Activated CD4-positive, alpha-beta T cell treated with anti-CD3 and anti-CD28 coated beads, Interleukin-2, Interleukin-6, amounts not matched to agents 100 ng/mL and 50 ng/mL, durations not matched to agents 16 hours and 8 hours (primary cell): ENCODE data around the gene IL2.

Experiments
- DNase-seq: peaks from one replicate; pipeline ENCODE4 v3.0.0-alpha.2; 2020

The IL2 gene

GRCh38 chr4:122456231-122457116 is at the start of gene IL2:
Gene IL2, minus strand, starts transcription at chr4:122456725. Its CDS starts 285 bp downstream, at chr4:122456440.
- peak; percentile 39 for DNase-seq

GRCh38 chr4:122503214-122503613 is 46.7 kb upstream of the IL2 start:
- DNase-seq = peak; percentile 55

DNA sequence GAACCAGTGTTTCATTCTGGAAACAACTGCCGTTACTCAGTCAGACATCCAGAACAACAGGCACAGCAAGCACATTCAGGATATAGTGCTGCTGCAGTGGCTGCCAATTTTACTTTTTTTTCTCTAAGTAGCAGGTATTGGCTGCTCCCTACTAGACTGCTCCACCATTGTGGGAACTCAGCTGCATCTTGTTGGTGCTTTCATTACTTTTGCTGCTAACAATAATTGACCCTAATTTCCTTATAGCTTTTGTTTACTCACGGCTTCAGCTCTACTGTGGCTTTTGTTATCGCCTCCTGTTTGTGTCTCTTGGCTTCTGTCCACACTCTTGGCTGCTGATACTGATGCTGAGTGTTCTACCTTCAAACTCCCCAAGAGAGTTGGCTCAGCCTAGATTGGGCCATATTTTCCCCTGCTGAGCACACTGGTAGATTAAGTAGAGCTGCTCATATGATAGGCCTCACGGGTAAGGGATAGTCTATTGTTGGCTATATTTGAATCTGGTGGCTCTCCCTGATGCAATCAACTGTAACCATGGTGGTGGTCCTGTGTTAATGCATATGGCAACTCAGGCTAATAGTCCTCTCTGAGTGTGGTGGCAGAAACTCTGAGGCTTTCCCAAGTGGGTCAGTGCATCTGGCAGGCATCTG is 44.5 kb upstream of the IL2 start:
- DNase-seq = no peak

- no peak for DNase-seq
Measured at GRCh38 chr4:122489061-122489460, 32.5 kb upstream of the IL2 start.

DNA sequence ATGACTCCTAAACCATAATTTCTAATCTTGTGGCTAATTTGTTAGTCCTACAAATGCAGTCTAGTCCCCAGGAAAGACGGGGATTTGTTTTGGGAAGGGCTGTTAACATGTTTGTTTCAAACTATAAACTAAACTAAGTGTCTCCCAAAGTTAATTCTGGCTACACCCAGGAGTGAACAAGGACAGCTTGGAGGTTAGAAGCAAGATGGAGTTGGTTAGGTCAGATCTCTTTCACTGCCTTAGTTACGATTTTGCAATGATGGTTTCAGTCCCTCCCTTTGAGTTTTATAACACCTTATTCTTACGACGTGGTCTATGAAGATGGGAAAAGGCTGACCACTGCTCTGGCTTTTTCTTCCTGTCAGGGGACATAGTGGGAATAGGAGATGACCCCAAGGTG is 27.0 kb upstream of the IL2 start:
- DNase-seq = no peak

DNA sequence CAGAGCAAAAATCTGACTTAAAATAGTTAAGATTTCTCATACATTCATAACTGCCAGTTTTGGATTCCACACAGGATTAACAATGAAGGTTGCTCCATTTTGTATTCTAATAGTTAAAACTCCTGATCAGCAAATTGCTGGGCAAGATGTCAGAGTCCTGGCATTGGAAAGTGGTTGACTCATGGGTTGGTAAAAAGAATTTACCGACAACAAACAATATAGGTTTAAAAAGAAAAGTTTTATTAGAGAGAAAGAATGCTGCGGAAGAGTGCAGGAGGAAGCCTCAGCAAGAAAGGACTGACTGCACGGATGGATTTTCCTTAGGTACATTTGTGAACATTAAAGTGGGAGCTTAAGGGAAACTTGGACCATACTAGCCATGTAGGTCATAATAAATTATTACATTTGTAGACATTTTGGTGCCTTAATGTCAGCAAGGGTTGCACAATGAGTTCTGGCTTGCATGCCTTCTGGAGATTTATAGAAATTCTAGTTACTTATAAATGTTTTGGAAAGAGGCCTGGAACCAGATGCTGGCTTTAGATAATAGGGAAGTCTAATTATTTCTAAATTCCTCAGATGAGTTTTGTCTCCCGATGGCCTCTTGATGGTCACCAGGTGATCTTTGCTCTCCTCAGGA is 25.4 kb upstream of the IL2 start:
- no peak for DNase-seq

- DNase-seq = no peak
Measured at GRCh38 chr4:122480655-122481487, 24.3 kb upstream of the IL2 start.

DNA sequence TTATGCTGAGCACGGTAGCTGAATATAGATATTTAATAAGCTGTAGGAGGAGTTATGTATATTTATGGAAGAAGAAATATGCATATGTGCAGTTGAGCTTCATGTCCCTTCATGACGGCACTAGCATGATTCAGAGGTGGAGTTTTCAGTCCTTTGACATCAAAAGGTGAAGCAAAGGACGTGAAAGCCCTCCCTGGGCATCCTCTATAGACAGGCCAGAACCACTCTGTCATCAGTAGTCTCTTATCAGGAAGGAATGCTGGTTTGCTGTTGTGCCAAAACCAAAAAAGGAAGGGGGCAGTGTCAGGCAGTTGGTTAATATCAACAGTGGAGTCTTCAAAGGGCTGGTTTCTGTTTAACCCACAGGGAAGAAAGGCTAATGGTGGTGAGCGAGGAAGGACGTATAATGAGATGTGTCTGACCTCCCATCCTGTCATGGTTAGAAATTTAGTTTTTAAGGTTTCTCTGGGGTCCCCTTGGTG is 23.5 kb upstream of the IL2 start:
- no peak for DNase-seq

DNA sequence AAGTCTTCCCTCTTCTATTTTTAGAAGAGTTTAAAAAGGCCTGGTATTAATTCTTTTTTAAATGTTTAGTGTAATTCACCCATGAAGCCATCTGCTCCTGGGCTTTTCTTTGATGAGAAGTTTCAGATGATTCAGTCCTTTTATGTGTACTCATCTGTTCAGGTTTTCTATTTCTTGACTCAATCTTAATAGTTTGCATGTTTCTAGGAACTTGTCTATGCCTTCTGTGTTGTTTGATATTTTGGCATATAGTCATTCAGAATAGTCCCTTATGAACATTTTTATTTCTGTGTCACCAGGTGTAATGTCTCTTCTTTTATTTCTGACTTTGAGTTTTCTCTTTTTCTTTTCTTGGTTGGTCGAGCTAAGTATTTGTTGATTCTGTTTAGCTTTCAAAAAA is 20.2 kb upstream of the IL2 start:
- no peak for DNase-seq

DNA sequence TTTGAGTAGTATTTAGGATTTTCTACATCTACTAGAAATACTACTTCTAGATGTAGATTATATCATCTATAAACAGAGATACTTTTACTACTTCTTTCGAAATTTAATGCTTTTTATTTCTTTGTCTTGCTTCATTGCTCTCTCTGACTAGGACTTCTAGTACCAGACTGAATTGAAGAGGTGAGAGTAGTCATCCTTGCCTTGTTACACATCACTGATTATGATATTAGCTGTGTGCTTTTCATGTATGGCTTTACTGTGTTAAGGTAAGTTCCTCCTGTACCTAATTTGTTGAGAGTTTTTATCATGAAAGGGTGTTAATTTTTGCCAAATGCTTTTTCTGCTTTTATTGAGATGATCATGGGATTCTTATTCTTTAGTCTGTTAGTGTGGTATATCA is 19.6 kb upstream of the IL2 start:
- no peak for DNase-seq

GRCh38 chr4:122475233-122475632 is 18.7 kb upstream of the IL2 start:
- no peak for DNase-seq

GRCh38 chr4:122469457-122469856 is 12.9 kb upstream of the IL2 start:
- no peak for DNase-seq

DNA sequence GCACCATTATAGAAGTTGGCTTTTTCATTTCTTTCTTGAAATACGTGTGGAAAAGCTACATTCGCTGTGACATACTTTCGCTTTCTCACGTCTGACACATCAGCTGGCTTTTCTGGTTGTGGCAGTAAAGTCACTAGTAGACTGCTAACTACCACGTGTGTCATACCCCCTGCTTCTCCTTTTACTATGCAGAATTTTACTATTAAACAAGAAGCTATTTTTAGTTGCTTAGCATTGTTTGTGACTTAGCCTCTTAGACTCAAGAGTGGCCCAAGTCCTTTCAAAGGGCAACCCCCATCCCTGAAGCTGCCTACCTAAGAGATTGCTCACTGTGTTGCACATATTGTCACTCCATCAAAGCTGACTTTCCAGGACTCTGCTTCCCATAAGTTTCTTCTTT is 2.1 kb upstream of the IL2 start:
- DNase-seq = peak; percentile 69

GRCh38 chr4:122453384-122453995 is 3.0 kb downstream of the IL2 start:
- DNase-seq = no peak

DNA sequence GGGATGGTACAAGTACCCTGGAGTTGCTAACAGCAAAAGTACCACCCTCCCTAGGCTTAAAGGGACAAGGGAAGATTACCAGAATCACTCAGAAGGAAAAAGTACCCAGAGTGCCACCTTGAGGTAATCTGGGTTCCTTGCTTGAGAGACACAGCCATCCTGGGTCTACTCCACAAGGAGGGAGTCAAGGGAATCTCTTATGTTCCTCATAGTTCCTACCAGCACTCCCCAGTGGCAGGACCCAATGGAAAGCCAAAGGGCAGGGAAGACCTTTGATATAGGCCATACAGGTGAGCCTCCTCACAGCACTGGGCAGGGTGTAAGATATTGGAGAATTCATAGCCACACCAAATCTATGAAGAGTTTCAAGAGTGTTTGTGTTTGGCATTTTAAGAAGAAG is 5.7 kb downstream of the IL2 start:
- DNase-seq = peak; percentile 30

DNA sequence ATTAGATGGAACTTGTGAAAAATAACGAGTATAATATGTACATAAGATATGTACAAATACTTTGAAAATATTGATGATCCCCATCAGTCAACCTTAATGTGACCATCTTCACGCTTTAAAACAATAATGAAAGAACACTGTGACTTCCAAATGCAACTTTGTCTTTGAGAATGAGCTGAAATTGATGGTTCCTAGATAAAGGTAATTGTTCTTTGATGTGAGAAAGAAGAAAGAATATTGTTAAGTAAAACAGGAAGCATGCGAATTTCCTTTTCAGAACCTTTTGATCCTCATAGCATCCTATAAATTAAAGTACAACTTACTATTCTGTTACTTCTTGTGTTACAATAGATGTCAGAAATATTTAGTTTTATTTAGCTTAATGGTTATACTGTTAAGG is 22.2 kb downstream of the IL2 start:
- no peak for DNase-seq

DNA sequence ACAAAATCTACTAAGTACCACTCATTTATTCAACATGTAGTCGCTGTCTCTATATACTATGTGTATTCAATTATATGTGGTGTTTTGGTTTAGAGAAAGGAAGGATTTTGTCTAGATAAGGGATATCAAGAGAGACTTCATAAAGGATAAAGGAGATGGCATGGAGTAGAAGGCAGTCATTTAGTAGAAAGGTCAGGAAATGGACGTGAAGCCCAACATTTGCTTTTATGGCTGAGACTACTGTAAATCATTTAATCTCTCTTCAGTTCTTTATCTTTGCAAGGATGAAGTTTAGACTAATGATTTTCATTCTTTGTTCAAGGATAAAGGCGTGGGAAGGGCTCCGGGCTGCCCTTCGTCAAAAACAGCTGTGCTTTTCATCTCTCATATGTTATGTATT is 25.2 kb downstream of the IL2 start:
- DNase-seq = no peak

GRCh38 chr4:122423246-122423645 is 33.3 kb downstream of the IL2 start:
- no peak for DNase-seq

DNA sequence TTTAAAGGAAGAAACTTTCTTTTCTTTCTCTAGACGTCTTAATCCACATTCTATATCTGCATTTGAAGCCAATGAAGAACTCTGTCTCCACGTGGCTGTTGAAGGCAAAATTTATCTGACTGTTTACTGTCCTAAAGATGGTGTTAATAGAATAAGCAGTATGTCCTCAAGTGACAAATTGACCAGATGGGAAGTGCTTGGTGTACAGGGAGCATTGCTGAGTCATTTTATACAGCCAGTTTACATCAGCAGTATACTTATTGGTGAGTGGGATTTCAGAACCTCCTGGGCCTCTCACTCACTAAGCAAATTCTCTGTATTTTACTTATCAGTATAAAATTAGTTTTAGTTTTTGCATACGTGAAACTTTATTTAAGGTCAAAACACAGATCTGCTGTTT is 44.0 kb downstream of the IL2 start:
- peak; percentile 24 for DNase-seq

- DNase-seq = no peak
Measured at GRCh38 chr4:122403861-122404260, 52.7 kb downstream of the IL2 start.
